ENCODE data around the gene KRT8. TPM values are rescaled to one million over a fixed set of nuclear protein-coding genes. Genes with fewer than 3 reads are reported as not detected.

The KRT8 gene
- total RNA-seq, 1 donor from 2014 or later: 18.6 TPM

GRCh38 chr12:52946334-52946733, 41.5 kb upstream of the KRT8 start:
- peak overlapping the region; percentile 88 for H3K27ac Mint-ChIP-seq (ENCODE audit: unreplicated experiment)
- DNase-seq (ENCODE audit: extremely low spot score, unreplicated experiment): no peak

DNA sequence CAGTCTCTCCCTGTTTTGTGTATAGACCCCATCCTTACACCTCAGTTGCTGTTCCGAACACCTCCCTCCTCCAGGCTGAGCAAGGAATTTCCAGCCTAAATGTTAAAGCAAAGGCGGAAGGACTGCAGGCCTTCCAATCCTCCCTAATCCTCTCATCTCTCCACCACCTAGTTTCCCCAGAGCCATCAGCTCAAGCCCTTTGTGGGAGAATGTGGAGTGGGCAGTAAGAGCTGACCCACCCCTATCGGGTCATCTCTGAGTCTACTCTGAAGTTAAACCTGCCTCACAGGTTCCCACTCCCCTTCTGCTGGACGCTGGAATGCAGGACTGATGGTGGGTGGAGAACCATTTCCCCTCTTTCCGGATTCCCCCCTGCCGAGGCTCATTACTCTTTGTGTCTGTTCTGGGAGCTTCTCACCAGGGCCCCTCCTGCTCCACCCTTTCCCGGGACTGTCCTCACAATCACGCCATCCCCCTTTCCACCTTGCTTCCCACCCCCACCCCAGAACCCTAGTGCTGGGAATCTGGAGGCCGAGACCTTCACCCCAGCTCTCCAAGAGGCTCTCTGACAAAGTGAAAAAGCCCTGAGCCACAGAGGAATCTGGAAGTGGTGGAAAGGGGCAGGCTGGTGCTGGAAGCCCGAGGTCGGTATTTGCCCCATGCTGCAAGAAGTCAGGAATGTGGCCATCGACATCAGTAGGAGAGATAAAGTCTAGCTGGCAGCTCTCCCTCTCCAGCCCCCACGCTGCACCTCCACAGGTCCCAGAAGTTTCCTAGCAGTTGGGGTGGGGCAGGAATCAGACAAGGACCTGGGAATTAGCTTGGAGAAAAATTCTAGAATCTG, 40.7 kb upstream of the KRT8 start:
- Mint-ChIP-seq H3K27ac (ENCODE audit: unreplicated experiment) (peak overlapping the region; percentile 88), H3K27me3 (ENCODE audit: unreplicated experiment) (no peaks in the 10 kb centered on the region), H3K4me3 (ENCODE audit: unreplicated experiment) (peak overlapping the region; percentile 5), H3K4me1 (ENCODE audit: unreplicated experiment) (peaks cover 46% of the 10 kb centered on the region), H3K9me3 (ENCODE audit: unreplicated experiment) (no peaks in the 10 kb centered on the region), H3K36me3 (ENCODE audit: unreplicated experiment) (peaks cover under 1% of the 10 kb centered on the region)
- DNase-seq (ENCODE audit: extremely low spot score, unreplicated experiment): no peak
- TF ChIP-seq, protein P1, sequence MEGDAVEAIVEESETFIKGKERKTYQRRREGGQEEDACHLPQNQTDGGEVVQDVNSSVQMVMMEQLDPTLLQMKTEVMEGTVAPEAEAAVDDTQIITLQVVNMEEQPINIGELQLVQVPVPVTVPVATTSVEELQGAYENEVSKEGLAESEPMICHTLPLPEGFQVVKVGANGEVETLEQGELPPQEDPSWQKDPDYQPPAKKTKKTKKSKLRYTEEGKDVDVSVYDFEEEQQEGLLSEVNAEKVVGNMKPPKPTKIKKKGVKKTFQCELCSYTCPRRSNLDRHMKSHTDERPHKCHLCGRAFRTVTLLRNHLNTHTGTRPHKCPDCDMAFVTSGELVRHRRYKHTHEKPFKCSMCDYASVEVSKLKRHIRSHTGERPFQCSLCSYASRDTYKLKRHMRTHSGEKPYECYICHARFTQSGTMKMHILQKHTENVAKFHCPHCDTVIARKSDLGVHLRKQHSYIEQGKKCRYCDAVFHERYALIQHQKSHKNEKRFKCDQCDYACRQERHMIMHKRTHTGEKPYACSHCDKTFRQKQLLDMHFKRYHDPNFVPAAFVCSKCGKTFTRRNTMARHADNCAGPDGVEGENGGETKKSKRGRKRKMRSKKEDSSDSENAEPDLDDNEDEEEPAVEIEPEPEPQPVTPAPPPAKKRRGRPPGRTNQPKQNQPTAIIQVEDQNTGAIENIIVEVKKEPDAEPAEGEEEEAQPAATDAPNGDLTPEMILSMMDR (IDR thresholded peaks at IDR 0.05): no peak

More at GRCh38 chr12:52946334-52946733, 41.5 kb upstream of the KRT8 start:
- TF ChIP-seq, protein P1 (IDR thresholded peaks at IDR 0.05): no peak
- Mint-ChIP-seq H3K9me3 (ENCODE audit: unreplicated experiment) (no peaks in the 10 kb centered on the region), H3K36me3 (ENCODE audit: unreplicated experiment) (peaks cover 5% of the 10 kb centered on the region), H3K27me3 (ENCODE audit: unreplicated experiment) (no peaks in the 10 kb centered on the region), H3K4me1 (ENCODE audit: unreplicated experiment) (peaks cover 52% of the 10 kb centered on the region), H3K4me3 (ENCODE audit: unreplicated experiment) (no peak overlapping the region)

DNA sequence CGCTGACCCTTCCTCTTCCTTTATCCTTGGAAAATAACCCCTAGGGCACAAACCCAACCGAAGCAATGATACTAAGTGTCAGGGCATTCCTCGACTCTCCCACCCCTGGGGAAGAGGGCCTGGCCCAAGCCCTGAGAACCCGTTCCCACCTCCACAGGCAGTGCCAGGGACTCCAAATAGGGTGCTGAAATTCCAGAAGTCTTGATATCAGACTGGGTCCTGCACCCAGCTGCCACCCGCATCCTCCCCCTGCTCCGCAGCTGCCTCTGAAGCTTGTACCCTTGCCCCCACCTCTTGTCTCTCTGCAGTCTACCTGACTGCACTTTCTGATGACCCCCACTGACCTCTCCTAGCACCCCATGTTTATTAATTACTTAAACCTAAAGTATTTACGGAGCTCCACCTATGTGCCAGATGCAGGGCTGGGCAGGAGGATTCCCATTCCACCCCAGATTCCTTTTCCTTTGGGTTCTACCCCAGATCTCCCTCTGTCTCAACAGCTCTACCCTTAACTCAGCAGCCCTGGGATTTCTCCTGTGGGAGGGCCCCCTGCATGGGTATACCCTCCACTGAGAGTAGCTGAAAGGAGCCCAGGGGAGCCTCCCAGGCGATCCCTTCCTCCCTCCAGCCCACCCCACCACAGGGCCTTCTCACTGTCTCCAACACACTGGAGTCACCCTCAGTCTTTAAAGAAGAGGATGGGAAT, 40.0 kb upstream of the KRT8 start:
- Mint-ChIP-seq H3K9me3 (ENCODE audit: unreplicated experiment) (no peaks in the 10 kb centered on the region), H3K27ac (ENCODE audit: unreplicated experiment) (peak overlapping the region; percentile 88), H3K4me3 (ENCODE audit: unreplicated experiment) (no peak overlapping the region), H3K36me3 (ENCODE audit: unreplicated experiment) (no peaks in the 10 kb centered on the region), H3K27me3 (ENCODE audit: unreplicated experiment) (no peaks in the 10 kb centered on the region), H3K4me1 (ENCODE audit: unreplicated experiment) (peaks cover 39% of the 10 kb centered on the region)
- DNase-seq (ENCODE audit: extremely low spot score, unreplicated experiment): no peak
- TF ChIP-seq, protein P1 (IDR thresholded peaks at IDR 0.05): no peak

- Mint-ChIP-seq H3K4me3 (ENCODE audit: unreplicated experiment) (no peak overlapping the region), H3K9me3 (ENCODE audit: unreplicated experiment) (no peaks in the 10 kb centered on the region), H3K27ac (ENCODE audit: unreplicated experiment) (no peak overlapping the region), H3K27me3 (ENCODE audit: unreplicated experiment) (no peaks in the 10 kb centered on the region), H3K36me3 (ENCODE audit: unreplicated experiment) (no peaks in the 10 kb centered on the region), H3K4me1 (ENCODE audit: unreplicated experiment) (peaks cover 32% of the 10 kb centered on the region)
- TF ChIP-seq, protein P1 (IDR thresholded peaks at IDR 0.05): no peak
- DNase-seq (ENCODE audit: extremely low spot score, unreplicated experiment): no peak
These were observed 38.0 kb upstream of the KRT8 start for GRCh38 chr12:52942901-52943181.

Measured in osteocyte (in vitro differentiated cells).